ENCODE measurements around the gene SFXN1. TPM values are rescaled to one million over a fixed set of nuclear protein-coding genes. Genes with fewer than 3 reads are reported as not detected.

Gene SFXN1
- total and polyA plus RNA-seq, 7 donors: 8.6 to 25.0 (median 16.3) TPM

- intact Hi-C loops (cut with DNase I): loop anchor here in 1 of 2 donors (5.0 kb wide), 1 partner anchor 1428 kb away; no protein-coding TSS in a partner anchor
- Histone ChIP-seq H3K4me3 (peak overlapping the region; percentile 82), H3K36me3 (ENCODE audit: insufficient read depth in 1 of 2, low read depth in 1 of 2) (peaks cover 0 to 7% of the 10 kb centered on the region in 2 donors), H3K9me3 (no peaks in the 10 kb centered on the region), H3K27me3 (ENCODE audit: insufficient read depth in 3 of 3, low read length in 2 of 3) (no peaks in the 10 kb centered on the region), H3K4me1 (no peaks in the 10 kb centered on the region), H3K27ac (peak overlapping the region; percentile 78)
- DNase-seq (no peak), ATAC-seq (peak in 3 of 4 donors; percentile 25 to 49 (median 48))
- no peak for TF ChIP-seq CTCF (IDR thresholded peaks at IDR 0.05)
- WGBS, 3 donors: 39 to 40% (median 40%) methylated on average over 13 of the region's 13 CpGs
These were observed 943 bp downstream of the SFXN1 start for GRCh38 chr5:175479125-175479881.

GRCh38 chr5:175483337-175483736, 5.0 kb downstream of the SFXN1 start:
- H3K36me3 ChIP-seq (ENCODE audit: insufficient read depth in 1 of 2, low read depth in 1 of 2): peaks cover 3 to 11% of the 10 kb centered on the region in 2 donors
- no peaks in the 10 kb centered on the region for H3K9me3 ChIP-seq
- ATAC-seq (no peak), DNase-seq (no peak)
- H3K27me3 ChIP-seq (ENCODE audit: insufficient read depth in 3 of 3, low read length in 2 of 3): no peaks in the 10 kb centered on the region
- WGBS, 3 donors: 95 to 98% (median 95%) methylated on average over 8 of the region's 8 CpGs
- H3K4me1 ChIP-seq: no peaks in the 10 kb centered on the region
- no peak for TF ChIP-seq CTCF (IDR thresholded peaks at IDR 0.05)
- no peak overlapping the region for H3K27ac ChIP-seq
- no peak overlapping the region for H3K4me3 ChIP-seq
- intact Hi-C loops (cut with DNase I): no loop called here

GRCh38 chr5:175484322-175484721, 6.0 kb downstream of the SFXN1 start:
- H3K27ac ChIP-seq: no peak overlapping the region
- WGBS, 3 donors: 97 to 99% (median 98%) methylated on average over 26 of the region's 26 CpGs
- H3K27me3 ChIP-seq (ENCODE audit: insufficient read depth in 3 of 3, low read length in 2 of 3): no peaks in the 10 kb centered on the region
- intact Hi-C loops (cut with DNase I): no loop called here
- no peak overlapping the region for H3K4me3 ChIP-seq
- H3K36me3 ChIP-seq (ENCODE audit: insufficient read depth in 1 of 2, low read depth in 1 of 2): peaks cover 3 to 11% of the 10 kb centered on the region in 2 donors
- H3K4me1 ChIP-seq: no peaks in the 10 kb centered on the region
- no peak for ATAC-seq
- TF ChIP-seq CTCF (IDR thresholded peaks at IDR 0.05): no peak
- no peak for DNase-seq
- no peaks in the 10 kb centered on the region for H3K9me3 ChIP-seq

GRCh38 chr5:175484829-175485228, 6.5 kb downstream of the SFXN1 start:
- 93 to 98% (median 95%) methylated on average over 4 of the region's 4 CpGs for WGBS, 3 donors
- no peak overlapping the region for H3K4me3 ChIP-seq
- H3K36me3 ChIP-seq (ENCODE audit: insufficient read depth in 1 of 2, low read depth in 1 of 2): peaks cover 3 to 11% of the 10 kb centered on the region in 2 donors
- intact Hi-C loops (cut with DNase I): no loop called here
- no peaks in the 10 kb centered on the region for H3K9me3 ChIP-seq
- H3K4me1 ChIP-seq: no peaks in the 10 kb centered on the region
- DNase-seq (no peak), ATAC-seq (no peak)
- no peaks in the 10 kb centered on the region for H3K27me3 ChIP-seq (ENCODE audit: insufficient read depth in 3 of 3, low read length in 2 of 3)
- no peak overlapping the region for H3K27ac ChIP-seq
- TF ChIP-seq CTCF (IDR thresholded peaks at IDR 0.05): no peak

Data from psoas muscle (tissue), 8 donors.